H54 (cell line): ENCODE data around the gene PHLDA3.
"Not testable (repeated sequence)": the region's sequence is repeated elsewhere in the genome, so short reads cannot be mapped to it uniquely, and the experiment has no call there.

Experiments
- DNase-seq: peaks from one replicate; pipeline ENCODE4 v3.0.0; 2011; ENCODE audit warnings: low spot score, mixed read lengths; ENCODE audit not compliant: insufficient read length
- FAIRE-seq: peaks from 3 replicates; lab custom pipeline; 2011; peaks lifted over from hg19 to GRCh38; lab: Jason Lieb, UNC
- POLR2A ChIP-seq: IDR thresholded peaks from 2 replicates; pipeline ENCODE4 v1.6.1; 2011; ENCODE audit warnings: low read depth, mild to moderate bottlenecking, low read length

The PHLDA3 gene

DNA sequence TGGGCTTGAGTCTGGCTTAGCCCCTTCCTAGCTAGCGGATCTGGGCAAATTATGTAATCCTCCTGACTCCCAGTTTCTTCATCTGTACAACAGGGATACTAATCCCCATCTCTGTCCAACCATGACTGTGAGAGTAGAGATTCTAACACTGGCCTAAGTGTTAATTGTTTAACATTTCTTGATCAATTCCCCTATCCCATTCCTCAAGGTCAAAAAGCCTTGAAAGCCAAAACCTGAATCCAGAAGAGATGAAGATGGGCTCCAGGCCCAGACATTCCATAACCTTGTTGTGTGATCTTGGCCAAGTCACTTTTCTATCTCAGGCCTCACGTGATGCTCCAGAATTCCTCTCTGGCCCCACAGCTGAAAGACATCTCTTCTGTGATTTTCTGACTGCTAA is 18.8 kb upstream of the PHLDA3 start:
- FAIRE-seq = no peak
- no peak for DNase-seq
- no peak for TF ChIP-seq POLR2A

DNA sequence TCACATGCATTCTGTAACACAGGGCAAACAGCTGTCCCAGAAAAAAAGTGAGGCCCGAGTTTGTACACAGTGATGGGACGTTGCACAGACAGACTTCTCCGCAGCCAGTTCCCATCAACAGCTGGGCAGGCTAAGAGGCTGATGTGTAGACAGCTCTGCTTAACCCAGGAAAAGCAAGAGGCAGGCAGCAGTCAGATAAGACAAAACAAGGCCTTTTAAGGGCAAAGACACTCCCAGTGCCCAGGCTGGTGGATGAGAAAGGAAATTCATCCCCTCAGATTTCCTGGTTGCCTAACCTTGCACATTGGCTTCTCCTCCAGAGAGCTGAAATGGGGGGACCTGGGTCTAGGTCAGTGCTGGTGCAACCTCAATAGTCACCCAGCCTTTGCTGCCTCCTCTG is 17.2 kb upstream of the PHLDA3 start:
- DNase-seq (no peak), FAIRE-seq (no peak)
- no peak for TF ChIP-seq POLR2A

DNA sequence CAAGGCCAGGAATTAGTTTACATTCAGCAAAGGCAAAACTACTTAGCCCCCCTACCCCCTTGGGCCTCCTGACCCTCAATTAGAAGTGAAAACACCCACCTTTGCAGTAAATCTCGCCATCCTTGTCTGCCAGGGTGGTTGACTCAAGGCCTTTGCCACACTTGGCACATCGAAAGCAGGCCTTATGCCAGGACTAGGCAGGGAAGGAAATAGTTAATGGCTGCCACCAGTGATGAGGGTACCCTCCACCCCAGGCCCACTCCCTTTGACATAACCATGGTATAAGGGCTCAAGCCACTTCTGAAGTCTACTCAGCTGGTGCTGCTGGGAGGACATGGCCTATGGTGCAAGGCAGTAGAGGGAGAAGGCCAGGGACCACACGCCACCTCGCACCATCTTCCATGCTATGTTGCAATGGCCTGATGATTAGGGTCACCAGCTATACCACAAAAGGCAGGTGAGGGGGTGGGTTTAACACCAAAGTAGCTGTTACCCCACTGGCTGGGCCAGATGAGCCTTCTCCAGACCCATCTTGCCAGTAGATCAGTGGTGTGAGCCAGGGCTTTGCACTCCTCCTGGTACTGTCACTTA is 16.3 kb upstream of the PHLDA3 start:
- TF ChIP-seq POLR2A = no peak
- FAIRE-seq = no peak

DNA sequence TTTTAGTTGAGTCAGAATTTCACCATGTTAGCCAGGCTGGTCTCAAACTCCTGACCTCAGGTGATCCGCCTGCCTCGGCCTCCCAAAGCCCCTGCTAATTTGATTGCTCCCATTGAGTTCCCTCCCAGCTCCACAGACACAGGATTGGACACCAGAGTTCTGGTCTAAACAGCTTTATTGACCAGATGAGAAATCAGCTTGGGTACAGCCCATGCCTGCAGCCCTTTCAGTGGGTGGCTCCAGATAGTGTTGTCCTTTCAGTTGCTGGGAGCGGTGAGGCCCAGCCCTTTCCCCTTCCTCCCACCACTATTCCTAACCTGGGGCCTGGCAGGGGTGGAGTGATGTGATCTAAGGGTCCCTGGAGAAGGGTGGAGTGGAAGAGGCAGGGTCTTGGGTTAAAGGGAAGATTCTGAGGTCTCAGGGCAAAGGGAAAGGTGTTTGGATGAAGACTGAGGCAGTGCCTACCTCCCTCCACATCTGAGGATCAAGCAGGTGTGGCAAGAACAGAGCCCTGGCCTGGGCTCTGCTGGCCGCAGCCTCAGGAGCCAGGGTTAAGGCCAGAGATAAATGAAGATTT is 14.5 kb upstream of the PHLDA3 start:
- no peak for DNase-seq
- FAIRE-seq = no peak
- TF ChIP-seq POLR2A = no peak

More for the DNA sequence above, 16.3 kb upstream of the PHLDA3 start:
- no peak for DNase-seq

DNA sequence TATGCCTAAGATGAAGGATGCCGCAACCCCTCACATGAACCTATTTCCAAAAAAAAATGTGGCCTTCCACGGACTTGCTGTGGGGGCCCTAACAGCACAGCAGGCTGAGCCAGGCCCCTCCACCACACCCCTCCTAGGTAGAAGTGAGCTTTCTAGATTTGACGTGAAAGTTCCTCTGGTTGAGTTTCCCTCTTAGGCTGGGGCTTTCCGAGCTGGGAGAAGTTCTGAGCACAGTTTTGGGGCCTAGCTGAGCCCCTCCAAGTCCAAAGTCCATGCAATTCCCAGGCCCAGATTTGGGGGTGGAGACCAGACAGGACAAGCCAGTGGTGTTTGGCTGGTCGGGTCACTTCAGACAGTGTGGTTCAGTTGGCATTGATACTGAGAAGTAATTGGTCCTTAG is 13.8 kb upstream of the PHLDA3 start:
- FAIRE-seq (no peak), DNase-seq (no peak)
- no peak for TF ChIP-seq POLR2A

DNA sequence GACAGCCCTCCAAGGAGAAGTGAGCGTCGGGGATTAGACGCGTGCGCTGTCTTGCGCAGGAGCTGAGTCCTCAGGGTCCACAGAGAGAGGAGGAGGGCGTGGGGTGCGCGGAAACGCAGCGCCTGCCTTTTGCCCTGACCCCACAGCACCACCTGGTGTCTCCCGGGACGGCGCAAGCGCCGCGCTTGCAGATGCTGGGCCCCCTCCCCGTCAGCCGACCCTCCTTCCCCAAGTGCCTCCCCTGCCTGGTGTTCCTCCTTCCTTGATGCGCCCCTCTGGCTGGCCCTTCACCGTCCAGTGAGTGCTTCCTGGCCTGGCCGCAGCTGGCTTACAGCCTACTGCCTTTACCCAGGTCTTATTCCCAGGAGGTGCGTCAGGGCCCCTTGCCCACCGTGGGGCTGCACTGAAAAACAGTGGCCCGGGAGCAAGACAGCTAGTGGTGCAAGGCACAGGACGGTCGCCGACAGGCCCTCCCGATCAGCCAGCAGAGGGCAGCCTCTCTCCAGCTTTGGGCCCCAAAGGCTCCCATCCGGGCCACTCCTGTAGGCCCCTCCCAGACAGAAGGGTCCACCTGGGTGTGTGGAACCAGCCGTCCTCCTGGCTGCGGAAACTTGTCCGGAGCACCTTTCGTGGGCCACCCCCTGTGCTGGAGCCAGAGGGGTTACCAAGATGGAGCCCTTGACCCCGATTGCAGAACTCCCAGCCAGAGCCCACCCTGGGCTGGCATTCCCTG is 12.9 kb upstream of the PHLDA3 start:
- TF ChIP-seq POLR2A = no peak
- FAIRE-seq (no peak), DNase-seq (peak; percentile 93)

DNA sequence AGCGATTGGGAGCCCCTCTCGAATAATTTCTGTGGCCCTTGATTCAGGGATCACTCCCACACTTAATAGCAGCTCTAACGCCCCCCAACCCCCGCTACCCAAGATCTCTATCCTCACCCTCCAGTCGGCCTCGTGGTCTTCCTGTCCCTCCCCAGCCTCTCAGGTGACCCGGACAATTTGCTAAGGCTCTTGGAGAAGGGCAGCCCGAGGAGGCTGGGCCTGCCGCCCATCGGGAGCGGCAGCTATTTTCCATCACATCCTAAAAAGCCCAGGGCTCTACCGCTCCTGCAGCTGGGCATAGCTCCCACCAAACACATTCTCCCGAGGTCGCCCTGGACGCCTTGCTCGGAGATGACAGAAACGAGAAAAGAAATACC is 12.0 kb upstream of the PHLDA3 start:
- no peak for TF ChIP-seq POLR2A
- FAIRE-seq (no peak), DNase-seq (no peak)

DNA sequence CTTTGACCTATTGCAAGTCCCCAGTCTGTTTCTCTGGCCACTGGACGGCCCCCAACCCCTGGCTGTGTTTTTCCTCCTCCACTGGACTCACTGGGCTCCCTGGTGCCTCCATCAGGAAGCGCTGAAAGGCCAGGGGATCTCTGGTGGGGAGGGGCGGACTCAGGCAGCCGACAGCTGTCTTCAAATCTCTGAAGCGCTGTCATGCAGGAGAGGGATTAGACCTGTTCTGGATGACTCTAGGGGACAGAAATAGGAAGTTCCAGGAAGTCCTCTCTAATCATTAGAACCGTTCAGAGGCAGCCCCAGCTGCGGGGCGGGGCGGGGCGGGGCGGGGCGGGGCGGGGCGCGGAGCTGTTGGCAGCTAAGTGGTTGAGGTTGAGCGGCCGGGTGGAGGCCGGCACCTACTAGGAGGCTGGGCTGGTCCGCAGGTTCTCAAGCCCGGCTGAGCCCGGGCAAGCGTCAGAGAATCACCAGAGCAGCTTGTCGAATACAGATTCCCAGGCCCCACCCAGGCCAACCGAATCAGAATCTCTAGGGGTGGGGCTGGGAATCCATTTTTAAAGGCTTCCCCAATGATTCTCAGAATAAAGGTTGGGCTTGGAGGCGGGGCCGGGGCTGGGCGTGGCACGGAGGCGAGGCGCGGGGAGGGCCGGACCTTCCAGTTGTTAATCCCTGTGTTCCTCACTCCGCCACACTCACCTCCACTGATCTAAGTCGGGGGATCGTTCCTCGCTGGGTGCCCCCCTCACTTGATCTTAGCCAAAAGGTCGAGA is 11.4 kb upstream of the PHLDA3 start:
- FAIRE-seq = no peak
- TF ChIP-seq POLR2A = no peak
- no peak for DNase-seq

DNA sequence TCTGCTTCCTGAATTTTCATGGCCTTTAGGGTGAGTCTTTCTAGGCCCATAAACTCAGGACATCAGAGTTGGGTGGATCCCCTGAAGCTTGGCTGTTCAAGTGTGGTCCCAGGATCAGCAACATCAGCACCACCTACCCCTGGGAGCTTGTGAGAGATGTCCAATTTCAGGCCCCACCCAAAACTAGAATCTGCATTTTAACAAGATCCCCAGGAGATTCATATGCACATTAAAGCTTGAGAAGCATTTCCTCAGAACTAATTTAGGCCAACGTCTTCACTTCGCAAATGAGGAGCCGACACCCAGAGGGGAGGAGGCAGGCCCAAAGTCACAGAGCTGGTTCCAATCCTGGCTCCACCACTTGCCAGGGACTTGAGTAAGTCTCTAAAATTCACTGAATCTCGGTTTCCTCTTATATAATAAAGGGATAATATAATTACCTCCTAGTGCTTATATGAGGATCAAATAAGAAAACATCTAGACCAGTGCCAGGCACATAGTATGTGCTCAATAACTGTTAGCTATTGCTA is 10.3 kb upstream of the PHLDA3 start:
- no peak for FAIRE-seq
- no peak for TF ChIP-seq POLR2A
- no peak for DNase-seq

DNA sequence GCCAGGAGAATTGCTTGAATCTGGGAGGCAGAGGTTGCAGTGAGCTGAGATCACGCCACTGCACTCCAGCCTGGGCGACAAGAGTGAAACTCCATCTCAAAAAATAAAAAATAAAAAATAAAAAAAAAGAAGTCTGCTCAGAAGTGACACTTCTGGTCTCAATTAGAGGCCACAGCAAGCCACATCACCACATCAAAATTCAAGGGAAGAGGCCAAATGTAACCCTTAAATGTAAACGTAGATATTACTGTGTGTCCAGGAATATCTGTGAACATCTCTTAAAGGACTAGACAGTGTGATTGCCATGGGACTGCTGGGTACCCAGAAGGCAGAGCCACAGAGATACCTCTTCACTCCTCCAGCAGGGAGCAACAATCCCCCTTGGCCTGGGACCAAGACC is 9.7 kb upstream of the PHLDA3 start:
- FAIRE-seq, DNase-seq: not testable (repeated sequence)

DNA sequence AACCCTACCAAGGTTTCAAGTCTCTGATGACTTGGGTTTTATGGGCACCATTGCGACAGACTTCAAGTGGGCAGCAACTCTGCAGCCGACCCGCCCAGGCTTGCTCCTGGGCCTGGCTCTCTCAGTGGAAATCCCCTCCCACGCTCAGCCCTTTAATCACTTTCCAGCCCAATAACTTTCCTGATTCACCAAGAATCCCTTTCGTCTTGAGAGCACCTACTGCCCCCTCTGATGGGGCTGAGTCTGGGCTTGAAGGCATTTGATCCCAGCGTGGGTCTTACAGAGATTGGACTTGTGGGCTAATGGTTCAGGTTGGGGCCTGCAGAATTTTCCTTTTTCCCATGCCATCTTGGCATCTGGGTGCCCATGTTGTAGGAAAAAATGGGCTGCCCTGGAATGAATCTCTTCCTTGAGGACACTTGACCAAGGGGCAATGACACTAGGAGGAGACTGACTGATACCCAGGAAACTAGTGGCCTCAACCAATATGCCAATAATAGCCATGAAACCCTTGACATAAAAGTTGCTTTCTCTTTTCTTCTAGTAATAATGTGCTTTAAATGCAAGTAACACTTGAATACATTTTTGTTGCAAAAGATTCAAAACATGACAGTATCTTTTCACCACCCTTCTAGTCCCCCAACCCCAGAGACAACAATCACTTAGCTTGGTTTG is 7.8 kb upstream of the PHLDA3 start:
- no peak for DNase-seq
- TF ChIP-seq POLR2A = no peak
- no peak for FAIRE-seq

DNA sequence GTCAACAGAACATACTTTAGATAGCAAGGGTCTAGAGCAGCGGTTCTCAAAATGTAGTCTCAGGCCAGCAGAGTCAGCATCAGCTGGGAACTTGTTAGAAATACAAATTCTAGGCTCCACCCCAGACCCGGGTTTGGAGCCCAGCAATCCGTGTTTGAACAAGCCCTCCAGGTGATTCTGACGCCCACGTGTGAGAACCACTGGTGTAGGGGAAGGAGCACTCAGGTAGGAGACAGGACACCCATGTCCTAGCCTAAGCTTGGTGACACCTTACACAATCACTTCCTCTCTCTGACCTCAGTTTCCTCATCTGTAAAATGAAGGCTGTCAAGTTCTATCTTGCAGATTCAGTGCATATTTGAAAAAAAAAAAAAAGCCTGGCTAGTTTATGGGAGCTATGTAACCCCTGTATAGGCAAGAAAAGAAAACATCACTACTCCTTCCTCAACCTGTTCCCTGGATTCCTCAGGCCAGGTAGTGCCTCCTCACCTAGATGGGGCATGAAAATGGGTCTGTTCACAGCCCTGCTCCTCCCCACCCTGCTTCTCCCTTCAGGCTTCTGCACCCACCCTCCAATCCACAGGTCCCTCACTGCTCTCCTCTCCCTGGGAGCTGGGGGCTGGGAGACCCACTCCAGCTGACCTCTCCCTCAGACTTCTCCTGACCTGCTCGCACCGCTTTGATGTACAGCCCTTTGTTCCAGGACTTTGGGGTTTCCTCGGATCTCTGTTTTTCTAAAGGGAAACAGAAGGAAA is 7.1 kb upstream of the PHLDA3 start:
- no peak for TF ChIP-seq POLR2A
- DNase-seq (no peak), FAIRE-seq (no peak)

DNA sequence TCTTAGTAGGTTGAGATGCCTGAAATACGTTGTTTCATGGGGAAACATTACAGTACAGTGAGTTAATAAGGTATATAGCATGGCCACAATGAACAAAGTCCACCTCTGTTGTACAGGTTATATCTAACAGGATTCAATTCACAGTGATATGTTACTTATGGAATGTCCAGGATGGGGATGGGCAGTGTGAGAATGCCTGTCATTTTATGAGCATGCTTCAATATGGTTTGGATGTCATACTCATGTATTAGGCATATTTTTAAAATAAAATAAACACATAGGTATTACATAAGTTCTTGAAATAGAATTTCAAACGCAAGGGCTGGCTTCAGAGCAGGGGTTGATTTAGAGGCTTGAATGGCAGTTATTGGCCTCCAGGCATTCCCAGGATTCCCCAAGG is 6.1 kb upstream of the PHLDA3 start:
- FAIRE-seq = no peak
- TF ChIP-seq POLR2A = no peak
- no peak for DNase-seq
